ENCODE data around the gene POR. TPM values are rescaled to one million over a fixed set of nuclear protein-coding genes. Genes with fewer than 3 reads are reported as not detected.
A peak's percentile ranks its signal among the peaks of the same experiment; 100 is the strongest.
"Not testable (repeated sequence)": the region's sequence is repeated elsewhere in the genome, so short reads cannot be mapped to it uniquely, and the experiment has no call there.

POR gene
- total RNA-seq, 1 experiment from 2014 or later, result 136 TPM

GRCh38 chr7:75881436-75882095 is 33.4 kb upstream of the POR start:
- DNase-seq (ENCODE audit: low read depth, low spot score), result no peak
- in situ Hi-C loops (cut with HindIII; ENCODE audit: low pct_unique_long_range_greater_than_20kb, low sequenced_read_pairs), result no loop called here

GRCh38 chr7:75883265-75883824 is 31.6 kb upstream of the POR start:
- DNase-seq (ENCODE audit: low read depth, low spot score); in situ Hi-C loops (cut with HindIII; ENCODE audit: low pct_unique_long_range_greater_than_20kb, low sequenced_read_pairs): not testable (repeated sequence)

- DNase-seq (ENCODE audit: low read depth, low spot score), result no peak
- in situ Hi-C loops (cut with HindIII; ENCODE audit: low pct_unique_long_range_greater_than_20kb, low sequenced_read_pairs), result no loop called here
Observed at GRCh38 chr7:75884476-75884875, 30.5 kb upstream of the POR start.

GRCh38 chr7:75885036-75885435 is 29.9 kb upstream of the POR start:
- no peak for DNase-seq (ENCODE audit: low read depth, low spot score)
- in situ Hi-C loops (cut with HindIII; ENCODE audit: low pct_unique_long_range_greater_than_20kb, low sequenced_read_pairs), result no loop called here

- no peak for DNase-seq (ENCODE audit: low read depth, low spot score)
- in situ Hi-C loops (cut with HindIII; ENCODE audit: low pct_unique_long_range_greater_than_20kb, low sequenced_read_pairs), result no loop called here
Observed at GRCh38 chr7:75887669-75888369, 27.1 kb upstream of the POR start.

GRCh38 chr7:75888464-75889222 is 26.3 kb upstream of the POR start:
- in situ Hi-C loops (cut with HindIII; ENCODE audit: low pct_unique_long_range_greater_than_20kb, low sequenced_read_pairs), result no loop called here
- DNase-seq (ENCODE audit: low read depth, low spot score), result no peak

GRCh38 chr7:75889223-75889825 is 25.6 kb upstream of the POR start:
- no peak for DNase-seq (ENCODE audit: low read depth, low spot score)
- in situ Hi-C loops (cut with HindIII; ENCODE audit: low pct_unique_long_range_greater_than_20kb, low sequenced_read_pairs), result no loop called here

- no peak for DNase-seq (ENCODE audit: low read depth, low spot score)
Observed at GRCh38 chr7:75889826-75890225, 25.1 kb upstream of the POR start.

GRCh38 chr7:75891237-75891636 is 23.7 kb upstream of the POR start:
- in situ Hi-C loops (cut with HindIII; ENCODE audit: low pct_unique_long_range_greater_than_20kb, low sequenced_read_pairs); DNase-seq (ENCODE audit: low read depth, low spot score): not testable (repeated sequence)

More at GRCh38 chr7:75889826-75890225, 25.1 kb upstream of the POR start:
- in situ Hi-C loops (cut with HindIII; ENCODE audit: low pct_unique_long_range_greater_than_20kb, low sequenced_read_pairs), result no loop called here

- no peak for DNase-seq (ENCODE audit: low read depth, low spot score)
- in situ Hi-C loops (cut with HindIII; ENCODE audit: low pct_unique_long_range_greater_than_20kb, low sequenced_read_pairs), result no loop called here
Observed at GRCh38 chr7:75891815-75892411, 23.0 kb upstream of the POR start.

- no peak for DNase-seq (ENCODE audit: low read depth, low spot score)
- in situ Hi-C loops (cut with HindIII; ENCODE audit: low pct_unique_long_range_greater_than_20kb, low sequenced_read_pairs), result no loop called here
Observed at GRCh38 chr7:75892634-75893272, 22.2 kb upstream of the POR start.

GRCh38 chr7:75896803-75897327 is 18.1 kb upstream of the POR start:
- no peak for DNase-seq (ENCODE audit: low read depth, low spot score)
- in situ Hi-C loops (cut with HindIII; ENCODE audit: low pct_unique_long_range_greater_than_20kb, low sequenced_read_pairs), result no loop called here

GRCh38 chr7:75900617-75901315 is 14.2 kb upstream of the POR start:
- in situ Hi-C loops (cut with HindIII; ENCODE audit: low pct_unique_long_range_greater_than_20kb, low sequenced_read_pairs), result no loop called here
- no peak for DNase-seq (ENCODE audit: low read depth, low spot score)

- in situ Hi-C loops (cut with HindIII; ENCODE audit: low pct_unique_long_range_greater_than_20kb, low sequenced_read_pairs), result no loop called here
- DNase-seq (ENCODE audit: low read depth, low spot score), result peak; percentile 40
Observed at GRCh38 chr7:75905785-75906604, 9.0 kb upstream of the POR start.

GRCh38 chr7:75906991-75907667 is 7.8 kb upstream of the POR start:
- in situ Hi-C loops (cut with HindIII; ENCODE audit: low pct_unique_long_range_greater_than_20kb, low sequenced_read_pairs), result no loop called here
- DNase-seq (ENCODE audit: low read depth, low spot score), result no peak
